ENCODE data around the gene HDGFL2.

DNA sequence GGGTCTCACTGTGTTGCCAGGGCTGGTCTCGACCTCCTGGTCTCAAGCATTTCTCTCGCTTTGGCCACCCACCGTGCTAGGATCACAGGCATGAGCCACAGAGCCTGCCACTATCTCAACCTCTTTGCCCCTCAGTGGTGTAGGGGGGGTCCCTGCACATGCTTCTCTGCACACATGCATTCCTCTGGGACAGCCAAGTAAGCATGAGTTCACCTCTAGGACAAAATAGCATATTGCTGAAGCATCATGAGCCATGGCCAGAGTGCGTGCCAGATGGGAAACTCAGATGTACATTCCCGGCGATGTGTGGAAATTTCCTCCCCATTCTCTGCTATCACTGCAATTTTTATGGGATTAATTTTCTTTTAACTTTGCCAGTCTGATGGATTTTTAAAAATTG is 46.6 kb upstream of the HDGFL2 start:
- TF ChIP-seq, protein P1, sequence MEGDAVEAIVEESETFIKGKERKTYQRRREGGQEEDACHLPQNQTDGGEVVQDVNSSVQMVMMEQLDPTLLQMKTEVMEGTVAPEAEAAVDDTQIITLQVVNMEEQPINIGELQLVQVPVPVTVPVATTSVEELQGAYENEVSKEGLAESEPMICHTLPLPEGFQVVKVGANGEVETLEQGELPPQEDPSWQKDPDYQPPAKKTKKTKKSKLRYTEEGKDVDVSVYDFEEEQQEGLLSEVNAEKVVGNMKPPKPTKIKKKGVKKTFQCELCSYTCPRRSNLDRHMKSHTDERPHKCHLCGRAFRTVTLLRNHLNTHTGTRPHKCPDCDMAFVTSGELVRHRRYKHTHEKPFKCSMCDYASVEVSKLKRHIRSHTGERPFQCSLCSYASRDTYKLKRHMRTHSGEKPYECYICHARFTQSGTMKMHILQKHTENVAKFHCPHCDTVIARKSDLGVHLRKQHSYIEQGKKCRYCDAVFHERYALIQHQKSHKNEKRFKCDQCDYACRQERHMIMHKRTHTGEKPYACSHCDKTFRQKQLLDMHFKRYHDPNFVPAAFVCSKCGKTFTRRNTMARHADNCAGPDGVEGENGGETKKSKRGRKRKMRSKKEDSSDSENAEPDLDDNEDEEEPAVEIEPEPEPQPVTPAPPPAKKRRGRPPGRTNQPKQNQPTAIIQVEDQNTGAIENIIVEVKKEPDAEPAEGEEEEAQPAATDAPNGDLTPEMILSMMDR (IDR thresholded peaks at IDR 0.05; ENCODE audit: insufficient read depth, low read depth, low read length): no peak
- no peak for TF ChIP-seq EZH2 (IDR thresholded peaks at IDR 0.05; ENCODE audit: insufficient read depth, low read length)
